Astrocyte (in vitro differentiated cells and primary cell): ENCODE results near the gene NABP2. TPM values are rescaled to one million over a fixed set of nuclear protein-coding genes. Genes with fewer than 3 reads are reported as not detected.

Experiments used
- DNase-seq: peaks from one replicate; pipeline ENCODE4 v3.0.0-alpha.2; 2010; ENCODE audit warnings: low read depth
- FAIRE-seq: peaks from 2 replicates; lab custom pipeline; 2011; peaks lifted over from hg19 to GRCh38; lab: Jason Lieb, UNC
- H2AFZ ChIP-seq: 2 replicates; pipeline ENCODE4 v1.6.0; 2012; ENCODE audit warnings: low read depth, low read length, inconsistent platforms
- H3K27ac ChIP-seq: 2 replicates; pipeline ENCODE4 v1.5.1; 2011; ENCODE audit warnings: low read depth, low read length, inconsistent platforms
- H3K27me3 ChIP-seq: 2 replicates; pipeline ENCODE4 v1.6.0; 2011; ENCODE audit warnings: low read length, inconsistent platforms; ENCODE audit not compliant: insufficient read depth
- H3K36me3 ChIP-seq: 2 replicates; pipeline ENCODE4 v1.5.1; 2011; ENCODE audit warnings: low read length, inconsistent platforms; ENCODE audit not compliant: insufficient read depth
- H3K4me1 ChIP-seq: 2 replicates; pipeline ENCODE4 v1.5.1; 2011; ENCODE audit warnings: low read length, inconsistent platforms; ENCODE audit not compliant: insufficient read depth
- H3K4me2 ChIP-seq: 2 replicates; pipeline ENCODE4 v1.6.0; 2012; ENCODE audit warnings: low read length, inconsistent platforms
- H3K4me3 ChIP-seq: 2 replicates; pipeline ENCODE4 v1.5.1; 2011; ENCODE audit warnings: low read depth, mild to moderate bottlenecking, low read length, inconsistent platforms; ENCODE audit not compliant: insufficient read depth
- H3K79me2 ChIP-seq: 2 replicates; pipeline ENCODE4 v1.6.0; 2012; ENCODE audit warnings: mild to moderate bottlenecking, low read length, inconsistent platforms; ENCODE audit not compliant: insufficient read depth
- H3K9ac ChIP-seq: 2 replicates; pipeline ENCODE4 v1.6.0; 2012; ENCODE audit warnings: mild to moderate bottlenecking, low read length, inconsistent platforms
- H3K9me3 ChIP-seq: 2 replicates; pipeline ENCODE4 v1.5.1; 2012; ENCODE audit warnings: low read depth, mild to moderate bottlenecking, low read length, inconsistent platforms; ENCODE audit not compliant: insufficient read depth
- H4K20me1 ChIP-seq: 2 replicates; pipeline ENCODE4 v1.6.0; 2012; ENCODE audit warnings: low read length, inconsistent platforms; ENCODE audit not compliant: insufficient read depth
- H3K27ac Mint-ChIP-seq: one replicate; pipeline ENCODE4 v1.8.0; 2021; ENCODE audit warnings: mild to moderate bottlenecking, mixed read lengths; ENCODE audit not compliant: unreplicated experiment
- H3K27me3 Mint-ChIP-seq: one replicate; pipeline ENCODE4 v1.8.0; 2021; ENCODE audit warnings: low read depth, mixed read lengths; ENCODE audit not compliant: unreplicated experiment
- H3K36me3 Mint-ChIP-seq: one replicate; pipeline ENCODE4 v1.8.0; 2021; ENCODE audit warnings: low read depth, mixed read lengths; ENCODE audit not compliant: unreplicated experiment
- H3K4me1 Mint-ChIP-seq: one replicate; pipeline ENCODE4 v1.8.0; 2021; ENCODE audit warnings: low read depth, mixed read lengths; ENCODE audit not compliant: unreplicated experiment
- H3K4me3 Mint-ChIP-seq: one replicate; pipeline ENCODE4 v1.8.0; 2021; ENCODE audit warnings: mild to moderate bottlenecking, moderate library complexity, mixed read lengths; ENCODE audit not compliant: unreplicated experiment
- H3K9me3 Mint-ChIP-seq: one replicate; pipeline ENCODE4 v1.8.0; 2021; ENCODE audit warnings: mild to moderate bottlenecking, mixed read lengths; ENCODE audit not compliant: unreplicated experiment
- CTCF ChIP-seq: IDR thresholded peaks from 2 replicates; pipeline ENCODE4 v1.5.1; 2011; ENCODE audit warnings: low read depth, mild to moderate bottlenecking, inconsistent platforms, low read length, moderate library complexity; ENCODE audit not compliant: insufficient read depth
- EZH2 ChIP-seq: IDR thresholded peaks from 2 replicates; pipeline ENCODE4 v1.6.1; 2012; ENCODE audit warnings: mild to moderate bottlenecking, low read length, inconsistent platforms; ENCODE audit not compliant: insufficient read depth
- total RNA-seq: library from RNA; stranded (reverse); gene quantifications from 2 replicates; pipeline ENCODE4 v1.2.1, GENCODE V29; 2021

The NABP2 gene
- total RNA-seq, 1 donor from 2014 or later: 29.1 TPM

DNA sequence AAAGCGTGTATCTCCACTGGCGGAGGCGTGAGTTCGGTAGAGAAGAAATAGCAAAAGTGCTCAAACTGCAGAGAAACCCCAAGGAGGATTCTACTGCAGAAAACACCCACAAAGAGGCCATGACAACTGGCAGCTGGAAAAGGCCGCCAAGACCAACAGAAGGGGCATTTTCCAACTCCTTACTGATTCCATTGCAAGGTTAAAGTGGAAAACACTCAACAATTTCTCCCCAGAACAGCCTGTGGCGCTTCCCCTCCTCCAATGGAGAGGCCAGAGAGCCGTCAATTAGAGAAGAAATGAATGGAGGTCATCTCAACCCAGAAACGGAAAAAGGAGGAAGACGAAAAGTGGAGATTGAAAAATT lies 34.7 kb downstream of the NABP2 start:
- H3K9me3 ChIP-seq: no peaks in the 10 kb centered on the region
- FAIRE-seq (no peak), DNase-seq (no peak)
- H3K27ac ChIP-seq: peak overlapping the region; percentile 80
- peak overlapping the region; percentile 95 for H3K9ac ChIP-seq
- no peak for TF ChIP-seq CTCF
- no peak for TF ChIP-seq EZH2
- H4K20me1 ChIP-seq: peaks cover 35% of the 10 kb centered on the region
- peaks cover 42% of the 10 kb centered on the region for H3K79me2 ChIP-seq
- Mint-ChIP-seq H3K27ac (peak overlapping the region; percentile 97), H3K36me3 (peaks cover 13% of the 10 kb centered on the region), H3K9me3 (no peaks in the 10 kb centered on the region), H3K4me1 (peaks cover 30% of the 10 kb centered on the region), H3K27me3 (no peaks in the 10 kb centered on the region), H3K4me3 (peak overlapping the region; percentile 89)
- H3K36me3 ChIP-seq: peaks cover 20% of the 10 kb centered on the region
- H3K4me3 ChIP-seq: peak overlapping the region; percentile 94
- H2AFZ ChIP-seq: peak overlapping the region; percentile 97
- H3K4me2 ChIP-seq: peak overlapping the region; percentile 99
- peaks cover 35% of the 10 kb centered on the region for H3K4me1 ChIP-seq
- no peaks in the 10 kb centered on the region for H3K27me3 ChIP-seq

GRCh38 chr12:56260380-56260779 lies 36.2 kb downstream of the NABP2 start:
- Mint-ChIP-seq H3K4me3 (no peak overlapping the region), H3K4me1 (peaks cover 30% of the 10 kb centered on the region), H3K27me3 (no peaks in the 10 kb centered on the region), H3K36me3 (peaks cover 2% of the 10 kb centered on the region), H3K9me3 (no peaks in the 10 kb centered on the region), H3K27ac (peak overlapping the region; percentile 73)
- Histone ChIP-seq H3K27ac (no peak overlapping the region), H3K4me3 (no peak overlapping the region), H3K36me3 (peaks cover 7% of the 10 kb centered on the region), H3K79me2 (peaks cover 27% of the 10 kb centered on the region), H3K9ac (no peak overlapping the region), H3K4me2 (no peak overlapping the region), H3K4me1 (peaks cover 35% of the 10 kb centered on the region), H2AFZ (no peak overlapping the region), H3K27me3 (no peaks in the 10 kb centered on the region), H3K9me3 (no peaks in the 10 kb centered on the region), H4K20me1 (peaks cover 20% of the 10 kb centered on the region)
- TF ChIP-seq EZH2: no peak
- no peak for TF ChIP-seq CTCF
- FAIRE-seq (no peak), DNase-seq (no peak)

- H3K4me3 Mint-ChIP-seq: no peak overlapping the region
- Histone ChIP-seq H4K20me1 (peaks cover 15% of the 10 kb centered on the region), H3K79me2 (peaks cover 22% of the 10 kb centered on the region), H2AFZ (no peak overlapping the region), H3K4me2 (no peak overlapping the region), H3K9me3 (no peaks in the 10 kb centered on the region), H3K36me3 (peaks cover 2% of the 10 kb centered on the region), H3K27me3 (no peaks in the 10 kb centered on the region), H3K27ac (no peak overlapping the region), H3K9ac (no peak overlapping the region), H3K4me1 (peaks cover 33% of the 10 kb centered on the region), H3K4me3 (no peak overlapping the region)
- H3K27ac Mint-ChIP-seq: peak overlapping the region; percentile 73
- H3K36me3 Mint-ChIP-seq: peaks cover 2% of the 10 kb centered on the region
- no peaks in the 10 kb centered on the region for H3K27me3 Mint-ChIP-seq
- no peaks in the 10 kb centered on the region for H3K9me3 Mint-ChIP-seq
- FAIRE-seq: no peak
- TF ChIP-seq CTCF (no peak), EZH2 (no peak)
- no peak for DNase-seq
- peaks cover 28% of the 10 kb centered on the region for H3K4me1 Mint-ChIP-seq
Observed at GRCh38 chr12:56260921-56261320, 36.8 kb downstream of the NABP2 start.
